OCI-LY3 (cell line): ENCODE data around the gene RAB20.

Experiments
- CTCF ChIP-seq: fragments of 200-600, 300-600 bp; sonication (generic); IDR thresholded peaks from 2 replicates; pipeline ENCODE4 v1.5.1; 2014; ENCODE audit warnings: antibody characterized with exemption, low read length, low read depth
- EZH2phosphoT487 ChIP-seq: fragments of 200-600 bp; shearing (Covaris generic); IDR thresholded peaks from 2 replicates; pipeline ENCODE4 v1.6.1; 2018; ENCODE audit warnings: antibody characterized with exemption, mixed run types, low read depth

- TF ChIP-seq CTCF: no peak
- no peak for TF ChIP-seq EZH2phosphoT487
Observed at GRCh38 chr13:110566171-110566570, 4.6 kb upstream of the RAB20 start.
